ENCODE measurements around the gene MFRP. TPM values are rescaled to one million over a fixed set of nuclear protein-coding genes. Genes with fewer than 3 reads are reported as not detected.

MFRP gene
- total RNA-seq, 3 donors from 2014 or later (not counting 1 experiment from before 2014, with no cell fraction given) = not detected

DNA sequence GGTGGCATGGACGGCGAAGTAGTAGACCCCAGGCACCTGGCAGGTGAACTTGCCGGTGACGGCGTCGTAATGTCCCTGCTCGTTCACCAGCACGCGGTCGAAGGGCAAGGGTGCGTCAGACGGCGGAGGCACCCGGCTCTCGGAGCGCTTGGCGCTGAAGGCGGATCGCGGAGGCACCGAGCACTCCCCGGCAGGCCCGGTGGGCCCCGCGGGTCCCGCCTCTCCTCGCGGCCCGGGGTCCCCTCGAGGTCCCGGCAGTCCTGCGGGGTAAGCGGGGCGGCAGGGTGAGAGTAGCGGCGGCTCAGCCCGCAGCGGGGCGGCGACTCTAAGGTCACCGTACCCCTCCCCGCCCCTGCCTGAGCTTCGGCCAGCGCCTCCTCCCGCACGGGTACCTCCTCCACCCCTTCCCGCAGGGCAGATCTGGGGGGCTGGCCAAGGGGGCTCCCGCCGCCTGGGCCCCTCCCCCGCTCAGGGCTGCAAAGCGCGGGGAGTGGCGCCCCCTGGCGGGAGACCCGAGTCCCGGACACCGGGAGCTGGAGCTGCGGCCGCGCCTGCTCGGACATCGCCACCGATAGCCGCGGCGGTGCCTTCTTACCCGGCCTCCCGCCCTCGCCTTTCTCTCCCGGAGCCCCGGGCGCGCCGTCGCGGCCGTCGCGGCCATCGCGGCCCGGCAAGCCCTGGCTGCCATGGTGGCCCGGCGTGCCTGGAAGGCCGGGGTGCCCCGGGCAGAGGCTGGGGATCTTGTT lies 6.7 kb downstream of the MFRP start:
- no peak overlapping the region for H3K27ac Mint-ChIP-seq

DNA sequence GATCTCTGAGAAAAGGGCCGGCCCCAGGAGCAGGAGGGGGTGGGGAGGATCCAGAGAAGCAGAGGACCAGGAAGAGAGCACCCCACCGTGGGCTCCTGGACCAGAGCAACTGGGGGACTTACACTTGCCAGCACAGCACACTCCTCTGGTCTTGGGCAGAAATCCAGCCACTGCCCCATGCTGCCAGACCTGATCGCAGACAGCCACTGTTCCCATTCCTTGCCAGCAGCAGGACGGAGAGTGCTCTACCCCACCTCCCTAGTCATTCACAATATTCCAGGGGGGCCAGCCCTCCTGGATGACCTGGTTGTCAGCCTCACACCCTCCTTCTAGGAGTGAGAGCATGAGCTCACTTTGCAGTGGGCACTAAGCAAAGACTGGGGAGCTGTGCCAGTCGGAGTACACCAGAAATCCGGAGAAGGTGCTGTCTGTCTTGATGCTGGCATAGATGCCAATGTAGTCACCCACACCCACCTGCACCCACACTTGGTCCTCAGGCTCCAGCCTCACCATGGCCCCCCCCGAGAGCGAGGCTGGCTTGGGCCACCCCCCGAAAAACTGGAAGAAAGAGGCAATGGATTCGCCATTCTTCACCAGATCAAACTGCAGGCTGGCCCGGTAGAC lies 7.4 kb downstream of the MFRP start:
- TF ChIP-seq, protein P1, sequence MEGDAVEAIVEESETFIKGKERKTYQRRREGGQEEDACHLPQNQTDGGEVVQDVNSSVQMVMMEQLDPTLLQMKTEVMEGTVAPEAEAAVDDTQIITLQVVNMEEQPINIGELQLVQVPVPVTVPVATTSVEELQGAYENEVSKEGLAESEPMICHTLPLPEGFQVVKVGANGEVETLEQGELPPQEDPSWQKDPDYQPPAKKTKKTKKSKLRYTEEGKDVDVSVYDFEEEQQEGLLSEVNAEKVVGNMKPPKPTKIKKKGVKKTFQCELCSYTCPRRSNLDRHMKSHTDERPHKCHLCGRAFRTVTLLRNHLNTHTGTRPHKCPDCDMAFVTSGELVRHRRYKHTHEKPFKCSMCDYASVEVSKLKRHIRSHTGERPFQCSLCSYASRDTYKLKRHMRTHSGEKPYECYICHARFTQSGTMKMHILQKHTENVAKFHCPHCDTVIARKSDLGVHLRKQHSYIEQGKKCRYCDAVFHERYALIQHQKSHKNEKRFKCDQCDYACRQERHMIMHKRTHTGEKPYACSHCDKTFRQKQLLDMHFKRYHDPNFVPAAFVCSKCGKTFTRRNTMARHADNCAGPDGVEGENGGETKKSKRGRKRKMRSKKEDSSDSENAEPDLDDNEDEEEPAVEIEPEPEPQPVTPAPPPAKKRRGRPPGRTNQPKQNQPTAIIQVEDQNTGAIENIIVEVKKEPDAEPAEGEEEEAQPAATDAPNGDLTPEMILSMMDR (IDR thresholded peaks at IDR 0.05) = no peak
- Mint-ChIP-seq H3K4me3 (peak overlapping the region; percentile 70), H3K9me3 (no peaks in the 10 kb centered on the region), H3K4me1 (peaks cover 10 to 47% of the 10 kb centered on the region in 2 donors), H3K27ac (no peak overlapping the region), H3K27me3 (ENCODE audit: low read depth in 2 of 2) (peaks cover 28 to 35% of the 10 kb centered on the region in 2 donors), H3K36me3 (no peaks in the 10 kb centered on the region)
- Histone ChIP-seq H3K27me3 (ENCODE audit: control insufficient read depth, insufficient read depth, low read length) (peaks cover 20% of the 10 kb centered on the region), H3K9me3 (ENCODE audit: control insufficient read depth, insufficient read depth, low read length) (no peaks in the 10 kb centered on the region), H3K27ac (ENCODE audit: low read length) (no peak overlapping the region), H3K4me1 (ENCODE audit: control insufficient read depth, insufficient read depth, low read length) (peaks cover 38% of the 10 kb centered on the region), H3K36me3 (ENCODE audit: control insufficient read depth, insufficient read depth, low read length) (no peaks in the 10 kb centered on the region), H3K4me3 (ENCODE audit: low read length) (no peak overlapping the region)
- ATAC-seq (no peak), DNase-seq (no peak)
- WGBS (ENCODE audit: insufficient coverage) = 86% methylated on average over 11 of the region's 11 CpGs
- intact Hi-C loops (cut with micrococcal nuclease) = no loop called here

More for the DNA sequence above, 6.7 kb downstream of the MFRP start:
- Histone ChIP-seq H3K9me3 (ENCODE audit: control insufficient read depth, insufficient read depth, low read length) (no peaks in the 10 kb centered on the region), H3K27me3 (ENCODE audit: control insufficient read depth, insufficient read depth, low read length) (peaks cover 20% of the 10 kb centered on the region), H3K4me3 (ENCODE audit: low read length) (no peak overlapping the region), H3K4me1 (ENCODE audit: control insufficient read depth, insufficient read depth, low read length) (peaks cover 35% of the 10 kb centered on the region), H3K27ac (ENCODE audit: low read length) (no peak overlapping the region), H3K36me3 (ENCODE audit: control insufficient read depth, insufficient read depth, low read length) (no peaks in the 10 kb centered on the region)
- 15% methylated on average over 86 of the region's 86 CpGs for WGBS (ENCODE audit: insufficient coverage)
- Mint-ChIP-seq H3K4me3 (peak overlapping the region; percentile 70), H3K27me3 (ENCODE audit: low read depth in 2 of 2) (peaks cover 33 to 35% of the 10 kb centered on the region in 2 donors), H3K4me1 (peaks cover 6 to 43% of the 10 kb centered on the region in 2 donors), H3K36me3 (no peaks in the 10 kb centered on the region), H3K9me3 (no peaks in the 10 kb centered on the region)
- intact Hi-C loops (cut with micrococcal nuclease) = no loop called here
- TF ChIP-seq, protein P1 (IDR thresholded peaks at IDR 0.05) = peak; percentile 54
- peak in 1 of 2 donors; percentile 56 for DNase-seq
- ATAC-seq = peak in 2 of 3 donors; percentile 30 to 47

DNA sequence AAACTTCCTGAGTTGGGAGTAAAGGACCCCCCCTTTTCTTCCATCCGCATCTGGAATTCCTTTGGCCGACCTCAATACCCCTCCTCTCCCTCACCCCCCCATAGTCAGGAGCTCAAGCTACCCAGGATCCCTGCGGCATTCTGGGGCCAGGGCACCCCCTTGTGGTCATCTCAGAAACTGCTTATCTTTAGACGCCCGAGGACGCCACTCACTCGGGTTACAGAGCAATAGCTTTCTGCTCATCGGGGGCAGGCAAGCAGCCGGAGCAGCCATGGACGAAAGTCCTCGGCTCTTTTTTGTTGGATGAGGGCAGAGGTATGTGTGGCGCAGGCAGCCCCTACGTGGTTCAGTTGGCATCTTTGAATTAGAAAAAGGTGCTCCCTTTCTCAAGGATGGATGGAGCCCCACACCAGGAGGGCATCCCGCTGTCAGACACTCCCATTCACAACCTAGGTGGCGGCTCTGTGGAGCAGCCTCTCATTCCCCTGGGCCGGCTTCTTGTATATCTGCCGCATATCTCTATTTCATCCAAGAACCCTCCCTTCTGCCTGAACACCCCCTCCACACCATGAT lies 8.1 kb downstream of the MFRP start:
- no peak overlapping the region for H3K27ac Mint-ChIP-seq
- H3K4me1 Mint-ChIP-seq = peaks cover 15 to 47% of the 10 kb centered on the region in 2 donors
- ATAC-seq = peak; percentile 27 to 49 (median 39)
- peak; percentile 56 to 85 for DNase-seq
- H3K4me3 ChIP-seq (ENCODE audit: low read length) = no peak overlapping the region
- H3K9me3 Mint-ChIP-seq = no peaks in the 10 kb centered on the region
- TF ChIP-seq, protein P1 (IDR thresholded peaks at IDR 0.05) = peak; percentile 68
- peak overlapping the region; percentile 28 for H3K4me3 Mint-ChIP-seq
- intact Hi-C loops (cut with micrococcal nuclease) = no loop called here
- peaks cover 22 to 32% of the 10 kb centered on the region in 2 donors for H3K27me3 Mint-ChIP-seq (ENCODE audit: low read depth in 2 of 2)
- 43% methylated on average over 17 of the region's 17 CpGs for WGBS (ENCODE audit: insufficient coverage)
- H3K9me3 ChIP-seq (ENCODE audit: control insufficient read depth, insufficient read depth, low read length) = no peaks in the 10 kb centered on the region
- H3K27me3 ChIP-seq (ENCODE audit: control insufficient read depth, insufficient read depth, low read length) = peaks cover 20% of the 10 kb centered on the region
- H3K36me3 ChIP-seq (ENCODE audit: control insufficient read depth, insufficient read depth, low read length) = no peaks in the 10 kb centered on the region
- no peak overlapping the region for H3K27ac ChIP-seq (ENCODE audit: low read length)
- H3K4me1 ChIP-seq (ENCODE audit: control insufficient read depth, insufficient read depth, low read length) = peaks cover 38% of the 10 kb centered on the region
- no peaks in the 10 kb centered on the region for H3K36me3 Mint-ChIP-seq

All from natural killer cell (primary cell).